Esophagus squamous epithelium (tissue), 4 donors: ENCODE data around the gene IP6K2.

Source experiments
- CTCF ChIP-seq, 6 experiments: fragments of 450-650 bp in 4 of 6; fragments of 200-600 bp in 2 of 6; sonication (generic) in 2 of 6; IDR thresholded peaks; one replicate each; pipeline ENCODE4 v1.5.1; 2016 to 2019; ENCODE audit warnings: antibody characterized with exemption in 6 of 6, mild to moderate bottlenecking in 4 of 6, moderate library complexity in 4 of 6
- POLR2A ChIP-seq, 4 donors: fragments of 450-650 bp; IDR thresholded peaks; one replicate each; pipeline ENCODE4 v1.6.1; 2017; ENCODE audit warnings: antibody characterized with exemption in 4 of 4, mild to moderate bottlenecking in 4 of 4, moderate library complexity in 3 of 4

GRCh38 chr3:48688032-48688736 is 28.8 kb downstream of the IP6K2 start:
- TF ChIP-seq CTCF (IDR thresholded peaks at IDR 0.05) (no peak), POLR2A (IDR thresholded peaks at IDR 0.05) (no peak)
